Adipocyte (in vitro differentiated cells): ENCODE measurements around the gene KIF18B.

Experiments
- DNase-seq: peaks from one replicate; pipeline ENCODE4 v3.0.0-alpha.2; 2015; ENCODE audit warnings: low read depth
- H3K27me3 ChIP-seq: replicated peaks from 2 replicates; pipeline ENCODE4 v1.7.0; 2013; ENCODE audit warnings: mild to moderate bottlenecking, low read length, moderate library complexity; ENCODE audit not compliant: control insufficient read depth, insufficient read depth
- H3K36me3 ChIP-seq: 2 replicates; pipeline ENCODE4 v1.7.0; 2013; ENCODE audit warnings: low read length, mild to moderate bottlenecking, moderate library complexity; ENCODE audit not compliant: control insufficient read depth, insufficient read depth, severe bottlenecking
- H3K4me1 ChIP-seq: 2 replicates; pipeline ENCODE4 v1.7.0; 2013; ENCODE audit warnings: mild to moderate bottlenecking, low read length, moderate library complexity; ENCODE audit not compliant: control insufficient read depth, insufficient read depth
- H3K4me3 ChIP-seq: 2 replicates; pipeline ENCODE4 v1.7.0; 2013; ENCODE audit warnings: mild to moderate bottlenecking, low read length, moderate library complexity
- H3K9ac ChIP-seq: 2 replicates; pipeline ENCODE4 v1.7.0; 2013; ENCODE audit warnings: mild to moderate bottlenecking, low read length, moderate library complexity
- H3K9me3 ChIP-seq: 2 replicates; pipeline ENCODE4 v1.7.0; 2013; ENCODE audit warnings: mild to moderate bottlenecking, low read length, moderate library complexity; ENCODE audit not compliant: control insufficient read depth

KIF18B gene

DNA sequence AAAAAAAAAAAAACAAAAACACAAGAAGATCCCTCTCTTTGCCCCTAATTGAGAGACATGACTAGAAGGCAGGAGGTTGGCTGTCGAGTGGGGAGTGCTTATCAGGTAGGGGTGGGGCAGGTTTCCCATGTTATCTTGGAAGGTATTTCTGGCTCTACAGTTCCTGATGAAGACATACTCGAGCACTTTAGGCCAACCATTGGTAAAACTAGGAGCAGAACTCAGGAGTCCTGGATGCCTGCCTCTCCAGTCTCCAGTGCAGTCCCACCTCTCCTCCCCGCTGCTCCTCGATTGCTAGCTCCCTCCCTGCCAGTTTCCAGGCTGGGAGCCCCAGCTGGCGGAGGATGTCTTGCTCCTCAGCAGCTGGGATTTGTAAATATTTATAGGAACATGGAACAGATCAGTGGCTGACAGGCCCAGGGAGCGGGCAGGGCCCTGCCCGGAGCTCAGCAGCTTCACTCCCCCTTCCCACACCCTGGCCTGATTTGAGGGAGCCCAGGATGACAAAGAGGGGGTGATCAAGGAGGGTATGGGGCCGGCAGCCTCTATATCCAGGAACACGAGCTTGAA is 31.9 kb upstream of the KIF18B start:
- peaks cover 57% of the 10 kb centered on the region for H3K27me3 ChIP-seq
- peaks cover 8% of the 10 kb centered on the region for H3K4me1 ChIP-seq
- H3K36me3 ChIP-seq, result no peaks in the 10 kb centered on the region
- no peak overlapping the region for H3K9ac ChIP-seq
- H3K4me3 ChIP-seq, result no peak overlapping the region
- no peaks in the 10 kb centered on the region for H3K9me3 ChIP-seq
- DNase-seq, result no peak

DNA sequence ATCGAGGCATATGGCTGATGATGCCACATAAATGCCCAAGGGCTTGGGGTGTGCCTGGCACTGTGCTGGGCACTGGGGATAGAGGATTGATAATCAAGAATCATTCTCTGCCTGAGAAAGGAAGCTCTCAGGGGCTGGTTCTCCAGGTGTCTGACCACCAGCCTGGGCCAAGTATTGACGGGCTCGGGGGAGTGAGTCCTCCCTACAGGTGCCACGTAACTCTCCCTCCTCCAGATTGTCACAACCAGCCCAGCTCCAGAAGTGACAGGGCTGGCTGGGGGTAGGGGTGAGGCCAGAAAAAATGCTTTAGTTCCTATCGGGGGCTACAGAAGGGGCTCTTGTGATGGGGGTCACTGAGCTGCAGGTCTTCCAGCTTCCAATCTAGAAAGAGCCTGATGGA is 31.2 kb upstream of the KIF18B start:
- no peaks in the 10 kb centered on the region for H3K9me3 ChIP-seq
- DNase-seq, result no peak
- H3K4me1 ChIP-seq, result peaks cover 8% of the 10 kb centered on the region
- H3K36me3 ChIP-seq, result no peaks in the 10 kb centered on the region
- H3K27me3 ChIP-seq, result peaks cover 57% of the 10 kb centered on the region
- H3K9ac ChIP-seq, result no peak overlapping the region
- no peak overlapping the region for H3K4me3 ChIP-seq

DNA sequence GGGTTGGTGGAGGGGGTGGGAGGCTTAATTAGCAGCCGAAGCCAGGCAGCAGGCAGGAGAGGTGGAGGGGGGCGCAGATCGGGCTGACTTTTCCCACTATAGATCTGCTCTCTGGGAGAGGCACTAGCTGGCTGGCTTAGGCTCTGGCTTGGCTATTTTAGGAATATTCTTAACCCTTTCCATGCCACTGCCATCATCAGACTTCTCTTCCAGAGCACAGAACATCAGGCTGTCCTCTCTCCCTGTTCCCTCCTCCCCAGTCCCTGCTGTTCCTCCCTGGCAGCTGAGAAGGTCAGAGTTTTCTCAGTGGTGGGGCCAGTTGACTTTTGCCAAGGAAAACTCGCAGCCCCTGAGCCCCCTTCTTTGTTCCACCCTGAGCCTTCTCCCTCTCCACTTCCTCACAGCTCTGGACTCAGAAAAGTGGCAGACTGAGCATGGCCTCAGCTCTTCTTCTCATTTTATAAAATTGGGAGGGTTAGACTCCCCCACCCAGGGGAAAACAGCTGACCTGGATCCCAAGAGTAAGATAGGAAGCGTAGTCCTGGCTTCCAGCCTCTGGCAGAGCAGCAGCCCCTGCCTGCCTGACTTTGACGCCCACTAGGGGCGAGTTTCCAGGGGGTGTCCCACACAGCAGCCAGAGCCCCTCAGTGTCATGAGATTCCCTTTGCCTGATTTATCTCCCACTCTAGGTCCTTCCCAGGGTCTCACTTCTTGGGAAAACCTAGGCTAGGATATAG is 30.4 kb upstream of the KIF18B start:
- no peak overlapping the region for H3K9ac ChIP-seq
- H3K27me3 ChIP-seq, result peaks cover 57% of the 10 kb centered on the region
- DNase-seq, result no peak
- H3K9me3 ChIP-seq, result no peaks in the 10 kb centered on the region
- H3K4me1 ChIP-seq, result peaks cover 8% of the 10 kb centered on the region
- H3K36me3 ChIP-seq, result no peaks in the 10 kb centered on the region
- H3K4me3 ChIP-seq, result no peak overlapping the region

DNA sequence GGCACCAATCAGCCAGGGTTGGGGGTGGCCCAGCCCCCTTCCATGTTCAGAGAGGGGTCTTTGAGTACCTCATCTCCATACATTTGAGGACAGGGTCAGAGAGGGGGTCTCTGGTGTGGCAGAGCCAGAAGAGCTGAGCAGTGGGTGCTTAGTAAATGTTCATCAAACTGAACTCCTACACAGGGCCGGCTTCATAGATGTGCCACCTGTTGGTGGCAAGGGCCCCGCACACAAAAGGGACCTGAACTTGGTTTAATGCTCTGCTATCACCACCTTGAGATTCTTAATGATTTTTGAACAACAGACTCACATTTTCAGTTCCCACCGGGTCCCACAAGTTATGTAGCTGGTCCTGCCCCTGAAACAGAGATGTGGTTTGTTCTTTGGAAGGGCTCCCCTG is 29.5 kb upstream of the KIF18B start:
- Histone ChIP-seq H3K36me3 (no peaks in the 10 kb centered on the region), H3K4me3 (no peak overlapping the region), H3K27me3 (peaks cover 52% of the 10 kb centered on the region), H3K9ac (no peak overlapping the region), H3K9me3 (no peaks in the 10 kb centered on the region), H3K4me1 (peaks cover 17% of the 10 kb centered on the region)
- no peak for DNase-seq

DNA sequence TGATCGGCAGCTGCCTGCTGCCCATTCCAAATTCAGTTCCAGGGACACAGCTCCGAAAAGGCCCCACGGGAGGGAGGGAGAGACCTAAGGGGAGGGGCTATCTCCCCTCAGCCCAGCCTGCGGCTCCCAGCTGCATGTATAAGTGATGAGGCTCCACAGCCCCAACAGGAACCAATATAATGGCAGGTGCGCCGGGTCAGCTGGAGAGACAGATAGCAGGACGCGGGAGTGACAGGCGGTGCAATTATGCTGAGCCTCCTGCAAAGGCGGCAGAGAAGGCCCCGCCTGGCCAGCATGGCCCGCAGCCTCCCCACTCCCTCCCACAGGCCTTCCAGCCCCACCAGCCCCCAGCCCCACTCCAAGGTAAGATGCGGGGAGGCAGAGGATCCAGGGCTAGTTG is 28.6 kb upstream of the KIF18B start:
- H3K9ac ChIP-seq, result no peak overlapping the region
- no peaks in the 10 kb centered on the region for H3K36me3 ChIP-seq
- DNase-seq, result no peak
- no peak overlapping the region for H3K4me3 ChIP-seq
- no peaks in the 10 kb centered on the region for H3K9me3 ChIP-seq
- peaks cover 44% of the 10 kb centered on the region for H3K27me3 ChIP-seq
- peaks cover 19% of the 10 kb centered on the region for H3K4me1 ChIP-seq

DNA sequence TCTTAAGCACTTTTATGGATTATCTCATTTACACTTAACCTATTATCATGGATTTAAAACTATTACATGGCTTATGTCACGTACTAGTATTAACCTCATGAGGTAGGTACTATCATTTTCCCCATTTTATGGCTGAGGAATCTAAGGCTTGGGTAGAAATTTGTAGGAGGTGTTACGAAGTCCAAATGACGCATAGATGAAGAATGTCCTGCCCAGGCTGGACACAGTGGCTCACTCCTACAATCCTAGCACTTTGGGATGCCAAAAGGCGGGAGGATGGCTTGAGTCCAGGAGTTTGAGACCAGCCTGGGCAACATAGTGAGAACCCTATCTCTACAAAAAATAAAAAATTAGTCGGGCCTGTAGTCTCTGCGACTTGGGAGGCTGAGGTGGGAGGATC is 25.4 kb upstream of the KIF18B start:
- DNase-seq, result no peak
- Histone ChIP-seq H3K4me3 (no peak overlapping the region), H3K4me1 (peaks cover 16% of the 10 kb centered on the region), H3K9ac (no peak overlapping the region), H3K27me3 (peaks cover 31% of the 10 kb centered on the region), H3K9me3 (no peaks in the 10 kb centered on the region), H3K36me3 (no peaks in the 10 kb centered on the region)

DNA sequence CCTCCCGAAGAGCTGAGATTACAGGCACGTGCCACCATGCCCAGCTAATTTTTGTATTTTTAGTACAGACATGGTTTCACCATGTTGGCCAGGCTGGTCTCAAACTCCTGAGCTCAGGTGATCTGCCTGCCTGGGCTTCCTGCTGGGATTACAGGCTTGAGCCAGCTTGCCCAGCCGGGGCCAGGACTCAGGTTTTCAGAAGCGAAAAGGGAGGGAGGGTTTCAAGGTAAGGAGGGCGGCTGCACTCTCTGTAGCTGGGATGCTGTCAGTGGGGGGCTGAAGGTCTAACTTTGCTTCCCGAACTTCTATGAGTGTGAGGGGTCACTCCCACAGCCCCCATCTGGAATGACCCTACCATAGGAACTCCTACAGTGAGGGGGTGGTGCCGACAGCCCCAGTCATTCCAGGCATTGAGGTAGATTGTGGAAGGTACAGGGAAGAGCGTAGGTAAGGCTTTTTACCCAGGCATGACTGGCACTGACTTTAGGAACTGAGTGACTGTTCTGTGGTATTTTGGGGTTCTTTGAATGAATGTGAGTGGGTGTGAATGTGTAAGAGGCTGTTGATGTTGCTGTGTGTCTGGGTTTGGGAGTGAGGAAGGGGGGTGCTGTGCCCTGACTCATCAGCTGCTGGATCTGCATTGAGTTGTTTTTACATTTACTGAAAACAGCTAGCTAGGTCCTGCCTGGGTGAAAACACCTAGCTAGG is 24.4 kb upstream of the KIF18B start:
- peak; percentile 12 for DNase-seq
- H3K9ac ChIP-seq, result no peak overlapping the region
- H3K27me3 ChIP-seq, result peaks cover 27% of the 10 kb centered on the region
- H3K4me3 ChIP-seq, result no peak overlapping the region
- no peaks in the 10 kb centered on the region for H3K36me3 ChIP-seq
- H3K9me3 ChIP-seq, result no peaks in the 10 kb centered on the region
- peaks cover 14% of the 10 kb centered on the region for H3K4me1 ChIP-seq

DNA sequence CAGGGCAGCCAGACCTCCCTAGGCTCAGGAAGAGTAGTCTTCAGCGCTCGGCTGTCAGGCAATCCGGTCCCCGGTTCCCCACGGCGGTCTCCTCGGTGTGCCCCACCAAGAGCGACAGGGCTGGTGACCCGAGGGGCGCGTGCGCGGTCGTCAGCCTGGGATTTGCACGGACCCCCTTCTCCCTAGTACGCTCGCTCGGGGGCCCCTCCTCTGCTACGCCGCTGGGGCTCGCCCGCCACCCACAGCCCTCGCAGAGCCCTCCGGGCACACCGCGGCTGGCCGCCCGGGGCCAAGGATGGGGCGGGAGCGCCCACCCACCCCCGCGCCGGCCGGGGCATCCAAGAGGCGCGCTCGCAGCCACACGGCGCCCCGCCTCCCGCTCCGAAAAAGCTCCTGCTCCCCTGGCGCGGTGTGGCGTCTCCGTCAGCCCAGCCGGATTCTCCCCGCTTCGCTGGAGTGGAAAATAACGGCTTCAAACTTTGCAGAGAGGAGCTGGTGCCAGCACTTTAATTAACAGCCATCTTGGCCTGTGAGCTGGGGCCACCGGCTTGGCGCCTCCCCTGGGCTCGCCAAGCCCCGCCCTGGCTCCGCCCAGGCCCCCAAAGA is 22.7 kb upstream of the KIF18B start:
- peaks cover 36% of the 10 kb centered on the region for H3K27me3 ChIP-seq
- H3K4me1 ChIP-seq, result peaks cover 14% of the 10 kb centered on the region
- H3K36me3 ChIP-seq, result no peaks in the 10 kb centered on the region
- peak; percentile 43 for DNase-seq
- H3K9ac ChIP-seq, result peak overlapping the region; percentile 58
- H3K9me3 ChIP-seq, result no peaks in the 10 kb centered on the region
- peak overlapping the region; percentile 70 for H3K4me3 ChIP-seq

DNA sequence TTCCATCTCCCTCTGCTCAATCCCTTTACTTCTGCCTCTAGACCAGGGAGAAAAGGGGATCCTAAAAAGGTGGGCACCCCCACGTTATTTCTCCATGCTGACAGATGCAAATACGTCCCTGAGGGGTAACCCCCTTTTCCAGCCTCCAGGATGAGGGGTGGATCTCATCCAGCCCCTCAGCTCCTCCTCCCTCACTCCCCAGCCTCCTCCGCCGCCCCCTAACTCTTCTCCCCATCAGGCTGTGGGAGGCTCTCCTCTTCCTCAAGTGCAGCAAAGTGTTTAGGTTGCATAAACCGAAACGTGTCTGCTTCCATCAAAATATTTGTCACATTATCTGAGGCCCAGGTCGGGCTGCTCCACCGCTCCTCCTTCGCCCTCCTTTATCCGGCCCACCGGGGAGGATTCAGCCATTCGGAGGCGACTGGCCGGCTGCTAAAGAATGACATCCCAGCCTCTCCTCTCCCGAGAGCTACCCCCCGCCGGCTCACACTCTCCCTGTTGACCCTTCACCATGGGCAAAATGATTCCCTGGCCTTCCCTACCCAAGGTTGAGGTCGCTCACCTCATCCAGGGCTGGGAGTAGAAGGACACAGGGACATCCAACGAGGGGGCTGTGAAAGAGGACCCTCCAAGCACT is 21.7 kb upstream of the KIF18B start:
- no peak for DNase-seq

DNA sequence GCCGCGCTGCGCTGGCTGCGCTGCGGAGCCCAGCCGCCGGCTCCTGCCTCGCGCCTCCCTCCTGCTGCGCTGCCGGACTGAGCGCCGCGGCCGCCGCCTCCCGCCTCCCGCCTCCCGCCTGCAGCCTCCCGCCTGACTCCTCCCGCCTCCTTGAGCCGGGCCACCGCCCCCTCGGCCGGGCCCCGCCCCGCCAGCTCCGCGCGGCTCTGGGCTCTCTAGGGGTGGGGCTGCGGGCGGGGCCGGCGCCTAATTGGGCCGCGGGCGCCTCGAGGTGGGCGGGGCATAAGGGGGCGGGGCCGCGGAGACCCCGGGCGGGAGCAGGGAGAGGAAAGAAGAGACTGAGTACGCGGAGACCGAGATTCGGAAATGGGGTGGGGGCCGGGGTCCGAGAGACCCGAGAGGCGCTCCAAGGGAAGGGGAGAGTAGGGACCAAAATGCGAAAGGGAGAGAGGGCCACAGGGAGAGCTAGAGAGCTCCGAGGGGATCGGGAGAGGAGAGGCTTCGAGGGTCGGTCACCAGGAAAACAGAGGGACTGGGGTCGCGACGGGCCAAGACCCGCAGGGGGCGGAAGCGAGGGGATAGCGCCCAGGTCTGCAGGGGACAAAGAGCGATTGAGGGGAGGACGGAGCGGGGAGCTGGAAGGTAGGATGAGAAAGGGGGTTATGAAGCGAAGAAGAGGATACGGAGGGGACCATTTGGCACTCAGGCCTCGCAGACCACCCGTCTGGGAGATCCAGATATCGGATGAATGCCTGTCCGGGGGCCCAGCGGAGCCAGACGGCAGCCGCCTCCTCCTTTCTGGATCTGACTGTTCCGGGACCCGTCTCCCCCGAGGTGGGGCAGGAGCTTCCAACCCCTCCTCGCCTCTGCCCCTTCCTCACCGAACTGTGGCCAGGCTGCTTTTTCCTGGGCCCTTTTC is 20.9 kb upstream of the KIF18B start, which contains the start of gene C1QL1:
Gene C1QL1, minus strand, starts transcription at position 79 of the 919 bp plus-strand sequence. CDS start 255 bp downstream, outside the sequence.
- DNase-seq, result peak; percentile 97
- peaks cover 45% of the 10 kb centered on the region for H3K27me3 ChIP-seq

More for the DNA sequence above, 21.7 kb upstream of the KIF18B start:
- H3K4me3 ChIP-seq, result no peak overlapping the region
- H3K36me3 ChIP-seq, result no peaks in the 10 kb centered on the region
- H3K9me3 ChIP-seq, result no peaks in the 10 kb centered on the region
- H3K27me3 ChIP-seq, result peaks cover 39% of the 10 kb centered on the region
- no peak overlapping the region for H3K9ac ChIP-seq
- peaks cover 14% of the 10 kb centered on the region for H3K4me1 ChIP-seq

More for the DNA sequence above, 20.9 kb upstream of the KIF18B start, which contains the start of gene C1QL1:
- Histone ChIP-seq H3K9me3 (no peaks in the 10 kb centered on the region), H3K4me3 (peak within 1 kb of the TSS; percentile 76), H3K36me3 (no peaks in the 10 kb centered on the region), H3K9ac (no peak within 1 kb of the TSS), H3K4me1 (peaks cover 14% of the 10 kb centered on the region)
